ENCODE results near the gene ZMYND8. TPM values are rescaled to one million over a fixed set of nuclear protein-coding genes. Genes with fewer than 3 reads are reported as not detected.

ZMYND8 gene
- polyA plus RNA-seq, 4 donors = 9.2 to 27.1 (median 16.3) TPM

DNA sequence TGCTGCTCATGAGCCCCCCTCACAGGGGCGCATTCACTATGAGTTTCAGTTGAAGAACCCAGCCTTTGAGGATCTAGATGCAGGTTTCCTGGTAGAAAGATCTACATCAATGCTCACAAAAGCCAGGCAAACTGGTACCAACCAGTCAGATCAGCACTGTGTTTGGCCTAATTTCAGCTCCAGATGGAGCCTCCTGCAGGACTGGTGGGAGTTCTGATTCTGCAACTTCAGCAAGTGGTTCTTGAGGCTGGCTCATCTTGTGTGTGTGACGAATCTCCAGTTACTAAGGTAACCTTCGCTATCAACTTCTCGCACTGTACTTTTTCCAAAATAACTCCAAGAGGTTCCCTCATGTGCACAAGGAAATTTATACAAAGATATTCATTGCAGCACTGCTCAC lies 118.8 kb downstream of the ZMYND8 start:
- Histone ChIP-seq H3K9me3 (ENCODE audit: control insufficient read depth in 2 of 2, insufficient read depth in 1 of 2, low read depth in 1 of 2, low read length in 1 of 2) (no peaks in the 10 kb centered on the region), H3K4me3 (ENCODE audit: low read depth in 1 of 3, low read length in 3 of 3) (no peak overlapping the region), H3K4me1 (ENCODE audit: control insufficient read depth in 3 of 3, insufficient read depth in 2 of 3, low read depth in 1 of 3, low read length in 2 of 3) (peaks cover 0 to 8% (median 2%) of the 10 kb centered on the region in 3 donors), H3K36me3 (ENCODE audit: control insufficient read depth in 3 of 3, insufficient read depth in 2 of 3, low read depth in 1 of 3, low read length in 3 of 3) (peaks cover 11 to 66% (median 26%) of the 10 kb centered on the region in 3 donors), H3K27ac (ENCODE audit: low read depth in 1 of 3, low read length in 2 of 3) (no peak overlapping the region), H3K27me3 (ENCODE audit: control insufficient read depth in 3 of 3, insufficient read depth in 3 of 3, low read length in 3 of 3) (no peaks in the 10 kb centered on the region)
- no peak for FAIRE-seq
- DNase-seq = no peak
- 90 to 98% (median 95%) methylated on average over 4 of the region's 4 CpGs for WGBS, 3 donors

DNA sequence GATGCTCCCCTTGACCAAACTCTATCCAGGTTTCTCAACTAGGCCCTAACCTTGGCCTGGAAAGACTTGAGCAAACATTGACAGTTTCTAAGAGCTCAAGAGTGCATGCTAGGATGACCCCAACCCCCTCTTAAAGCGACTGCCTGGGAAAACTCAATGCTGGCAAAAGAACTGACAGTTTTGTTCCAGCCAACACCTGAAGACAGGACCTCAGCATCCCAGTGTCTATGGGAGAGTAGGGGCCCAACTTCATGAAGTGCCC lies 119.9 kb downstream of the ZMYND8 start:
- Histone ChIP-seq H3K4me1 (ENCODE audit: control insufficient read depth in 3 of 3, insufficient read depth in 2 of 3, low read depth in 1 of 3, low read length in 2 of 3) (peaks cover 0 to 2% (median 0%) of the 10 kb centered on the region in 3 donors), H3K4me3 (ENCODE audit: low read depth in 1 of 3, low read length in 3 of 3) (no peak overlapping the region), H3K27me3 (ENCODE audit: control insufficient read depth in 3 of 3, insufficient read depth in 3 of 3, low read length in 3 of 3) (no peaks in the 10 kb centered on the region), H3K9me3 (ENCODE audit: control insufficient read depth in 2 of 2, insufficient read depth in 1 of 2, low read depth in 1 of 2, low read length in 1 of 2) (no peaks in the 10 kb centered on the region), H3K27ac (ENCODE audit: low read depth in 1 of 3, low read length in 2 of 3) (no peak overlapping the region), H3K36me3 (ENCODE audit: control insufficient read depth in 3 of 3, insufficient read depth in 2 of 3, low read depth in 1 of 3, low read length in 3 of 3) (peaks cover 12 to 61% (median 27%) of the 10 kb centered on the region in 3 donors)
- no peak for FAIRE-seq
- DNase-seq = no peak
- 88 to 98% (median 95%) methylated on average over 1 of the region's 1 CpG for whole genome bisulfite sequencing, 3 donors

DNA sequence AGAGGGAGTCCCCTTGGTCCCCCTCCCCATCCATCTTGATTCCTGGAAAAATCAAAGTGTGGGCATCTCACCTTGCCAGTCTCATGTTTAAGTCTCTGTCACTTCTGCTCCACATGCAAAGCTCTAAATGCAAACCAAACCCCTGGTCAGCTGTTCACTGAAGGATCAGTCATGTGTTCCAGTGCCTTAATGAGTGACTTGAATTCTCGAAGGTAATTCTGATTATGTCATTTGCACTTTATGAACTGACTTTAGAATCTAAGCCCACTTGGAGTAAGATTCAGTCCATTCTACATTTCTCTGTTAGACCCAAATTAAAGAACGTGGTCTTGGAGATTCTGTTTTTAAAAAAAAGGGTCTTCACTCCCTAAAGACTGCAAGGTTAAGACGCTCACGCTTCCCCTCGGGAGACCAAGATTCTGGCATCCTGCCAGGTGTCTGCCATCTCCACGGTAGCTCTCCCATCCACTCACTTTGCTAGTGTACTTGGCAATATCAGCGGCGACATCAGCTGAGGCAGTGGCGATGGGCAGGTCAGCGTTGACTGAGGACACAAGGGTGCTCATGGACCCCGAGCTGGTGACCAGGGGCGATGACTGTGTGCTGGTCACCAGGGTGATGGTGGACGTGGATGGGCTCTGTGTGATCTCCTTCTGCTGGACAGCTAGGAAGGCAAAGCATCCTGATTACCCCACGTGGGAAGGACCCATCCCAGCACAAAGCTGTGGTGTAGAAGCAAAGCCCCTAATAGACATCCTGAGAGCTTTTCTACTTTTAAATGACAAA lies 120.5 kb downstream of the ZMYND8 start:
- Histone ChIP-seq H3K4me3 (ENCODE audit: low read depth in 1 of 3, low read length in 3 of 3) (no peak overlapping the region), H3K36me3 (ENCODE audit: control insufficient read depth in 3 of 3, insufficient read depth in 2 of 3, low read depth in 1 of 3, low read length in 3 of 3) (peaks cover 16 to 64% (median 29%) of the 10 kb centered on the region in 3 donors), H3K4me1 (ENCODE audit: control insufficient read depth in 3 of 3, insufficient read depth in 2 of 3, low read depth in 1 of 3, low read length in 2 of 3) (no peaks in the 10 kb centered on the region), H3K9me3 (ENCODE audit: control insufficient read depth in 2 of 2, insufficient read depth in 1 of 2, low read depth in 1 of 2, low read length in 1 of 2) (no peaks in the 10 kb centered on the region), H3K27ac (ENCODE audit: low read depth in 1 of 3, low read length in 2 of 3) (no peak overlapping the region), H3K27me3 (ENCODE audit: control insufficient read depth in 3 of 3, insufficient read depth in 3 of 3, low read length in 3 of 3) (no peaks in the 10 kb centered on the region)
- WGBS, 3 donors = 90 to 95% (median 92%) methylated on average over 14 of the region's 14 CpGs
- FAIRE-seq (no peak), DNase-seq (no peak)

DNA sequence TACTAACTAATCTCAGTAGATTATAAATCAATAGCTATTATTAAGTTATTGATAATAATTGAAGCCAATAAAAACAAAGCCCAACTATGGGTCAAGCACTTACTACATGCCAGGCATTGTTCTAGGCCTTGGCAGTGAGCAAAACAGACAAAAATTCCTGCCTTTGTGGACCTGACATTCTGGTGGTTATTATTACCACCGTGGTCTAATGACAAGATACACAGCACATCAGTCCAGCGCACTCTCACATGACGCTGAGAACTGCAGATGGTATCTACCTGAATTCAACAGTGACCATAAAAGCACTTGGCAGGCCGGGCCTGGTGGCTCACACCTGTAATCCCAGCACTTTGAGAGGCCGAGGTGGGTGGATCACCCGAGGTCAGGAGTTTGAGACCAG lies 121.4 kb downstream of the ZMYND8 start:
- H3K4me1 ChIP-seq (ENCODE audit: control insufficient read depth in 3 of 3, insufficient read depth in 2 of 3, low read depth in 1 of 3, low read length in 2 of 3) = no peaks in the 10 kb centered on the region
- FAIRE-seq (no peak), DNase-seq (no peak)
- peaks cover 18 to 63% (median 33%) of the 10 kb centered on the region in 3 donors for H3K36me3 ChIP-seq (ENCODE audit: control insufficient read depth in 3 of 3, insufficient read depth in 2 of 3, low read depth in 1 of 3, low read length in 3 of 3)
- no peak overlapping the region for H3K4me3 ChIP-seq (ENCODE audit: low read depth in 1 of 3, low read length in 3 of 3)
- WGBS, 3 donors = 97% methylated on average over 6 of the region's 6 CpGs
- no peak overlapping the region for H3K27ac ChIP-seq (ENCODE audit: low read depth in 1 of 3, low read length in 2 of 3)
- no peaks in the 10 kb centered on the region for H3K27me3 ChIP-seq (ENCODE audit: control insufficient read depth in 3 of 3, insufficient read depth in 3 of 3, low read length in 3 of 3)
- H3K9me3 ChIP-seq (ENCODE audit: control insufficient read depth in 2 of 2, insufficient read depth in 1 of 2, low read depth in 1 of 2, low read length in 1 of 2) = no peaks in the 10 kb centered on the region

DNA sequence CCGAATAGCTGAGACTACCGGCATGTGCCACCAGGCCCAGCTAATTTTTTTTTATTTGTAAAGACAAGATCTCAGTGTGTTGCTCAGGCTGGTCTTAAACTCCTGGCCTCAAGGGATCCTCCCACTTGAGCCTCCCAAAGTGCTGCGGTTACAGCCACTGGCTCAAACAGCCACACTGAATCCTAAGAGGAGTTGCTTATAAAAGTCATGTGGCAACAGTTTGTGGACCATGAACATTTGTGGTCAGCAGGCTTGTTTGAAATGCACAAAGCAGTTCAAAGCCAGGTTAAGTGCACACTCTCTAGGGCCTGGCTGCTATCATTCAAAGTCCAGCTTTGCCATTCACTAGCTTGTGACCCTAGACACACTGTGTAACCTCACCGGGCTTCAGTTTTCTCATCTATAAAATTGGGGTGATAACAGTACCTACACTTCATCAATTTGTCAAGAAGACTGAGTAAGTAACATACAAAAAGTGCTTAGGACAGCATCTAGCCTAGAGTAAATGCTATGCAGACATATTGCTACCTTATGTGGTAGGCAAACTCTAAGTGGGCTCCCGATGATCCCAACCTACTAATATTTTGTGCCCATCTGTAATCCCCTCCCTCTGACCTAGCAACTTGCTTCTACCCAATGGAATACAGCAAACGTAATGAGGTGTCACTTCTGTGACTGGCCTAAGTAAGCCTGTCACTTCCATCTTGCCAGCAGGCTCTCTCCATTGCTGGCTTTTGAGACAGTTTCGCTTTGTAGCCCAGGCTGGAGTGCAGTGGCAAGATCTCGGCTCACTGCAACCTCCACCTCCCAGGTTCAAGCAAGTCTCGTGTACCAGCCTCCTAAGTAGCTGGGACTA lies 122.9 kb downstream of the ZMYND8 start:
- FAIRE-seq (no peak), DNase-seq (peak in 1 of 2 donors; percentile 16)
- H3K27ac ChIP-seq (ENCODE audit: low read depth in 1 of 3, low read length in 2 of 3) = no peak overlapping the region
- H3K36me3 ChIP-seq (ENCODE audit: control insufficient read depth in 3 of 3, insufficient read depth in 2 of 3, low read depth in 1 of 3, low read length in 3 of 3) = peaks cover 15 to 61% (median 35%) of the 10 kb centered on the region in 3 donors
- no peaks in the 10 kb centered on the region for H3K27me3 ChIP-seq (ENCODE audit: control insufficient read depth in 3 of 3, insufficient read depth in 3 of 3, low read length in 3 of 3)
- no peaks in the 10 kb centered on the region for H3K9me3 ChIP-seq (ENCODE audit: control insufficient read depth in 2 of 2, insufficient read depth in 1 of 2, low read depth in 1 of 2, low read length in 1 of 2)
- WGBS, 3 donors = 94 to 96% (median 95%) methylated on average over 9 of the region's 9 CpGs
- H3K4me3 ChIP-seq (ENCODE audit: low read depth in 1 of 3, low read length in 3 of 3) = no peak overlapping the region
- H3K4me1 ChIP-seq (ENCODE audit: control insufficient read depth in 3 of 3, insufficient read depth in 2 of 3, low read depth in 1 of 3, low read length in 2 of 3) = no peaks in the 10 kb centered on the region

DNA sequence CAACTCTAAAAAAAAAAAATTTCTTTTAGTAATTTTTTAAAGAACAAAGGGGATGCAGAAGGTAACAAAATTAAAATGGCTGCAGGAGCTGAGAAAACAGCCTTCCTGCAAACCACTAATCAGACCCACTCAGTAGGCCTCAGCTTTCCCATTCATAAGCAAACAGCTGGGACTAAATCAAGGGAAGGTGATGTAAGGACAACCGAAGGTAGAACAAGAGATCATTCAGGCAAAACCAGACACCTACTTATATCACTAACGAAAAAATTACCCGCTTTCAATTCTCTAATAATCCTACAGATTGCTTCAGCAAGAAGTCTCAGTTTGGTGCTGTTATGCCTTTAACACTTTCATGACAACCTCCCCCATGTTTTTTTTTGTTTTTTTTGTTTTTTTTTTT lies 124.0 kb downstream of the ZMYND8 start:
- Histone ChIP-seq H3K36me3 (ENCODE audit: control insufficient read depth in 3 of 3, insufficient read depth in 2 of 3, low read depth in 1 of 3, low read length in 3 of 3) (peaks cover 11 to 57% (median 35%) of the 10 kb centered on the region in 3 donors), H3K27me3 (ENCODE audit: control insufficient read depth in 3 of 3, insufficient read depth in 3 of 3, low read length in 3 of 3) (no peaks in the 10 kb centered on the region), H3K27ac (ENCODE audit: low read depth in 1 of 3, low read length in 2 of 3) (no peak overlapping the region), H3K9me3 (ENCODE audit: control insufficient read depth in 2 of 2, insufficient read depth in 1 of 2, low read depth in 1 of 2, low read length in 1 of 2) (no peaks in the 10 kb centered on the region), H3K4me1 (ENCODE audit: control insufficient read depth in 3 of 3, insufficient read depth in 2 of 3, low read depth in 1 of 3, low read length in 2 of 3) (no peaks in the 10 kb centered on the region), H3K4me3 (ENCODE audit: low read depth in 1 of 3, low read length in 3 of 3) (no peak overlapping the region)
- FAIRE-seq (no peak), DNase-seq (no peak)
- 90 to 98% (median 93%) methylated on average over 3 of the region's 3 CpGs for WGBS, 3 donors

DNA sequence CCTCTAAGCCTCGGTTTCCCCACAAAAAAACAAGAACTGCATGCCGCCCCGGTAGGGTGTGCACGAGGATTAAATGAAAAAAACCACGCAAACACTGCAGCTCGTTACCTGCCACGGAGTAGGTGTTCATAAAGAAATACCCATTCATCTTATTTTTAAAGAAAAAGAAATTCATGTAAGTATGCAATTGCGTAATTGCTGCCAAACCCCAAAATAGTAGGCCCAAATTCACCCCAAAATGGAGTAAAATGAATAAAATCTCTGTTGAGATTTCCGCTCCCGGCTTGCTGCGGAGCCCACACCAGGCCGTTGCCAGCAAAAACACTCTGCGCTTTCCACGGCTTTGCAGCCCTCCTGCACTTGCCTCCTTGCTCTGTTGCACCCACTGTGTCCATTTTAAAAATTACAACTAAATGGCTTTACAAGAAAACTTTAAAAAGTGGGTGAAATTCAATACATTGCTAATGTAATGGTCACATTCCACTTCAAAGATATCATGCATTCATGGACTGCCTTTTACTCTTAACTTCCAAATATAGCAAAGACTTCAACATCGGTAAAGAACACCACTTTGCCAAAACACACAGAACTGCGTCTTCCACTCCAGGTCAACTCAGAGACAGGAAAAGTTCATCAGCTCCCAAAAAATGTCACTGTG lies 125.0 kb downstream of the ZMYND8 start:
- FAIRE-seq (no peak), DNase-seq (no peak)
- Histone ChIP-seq H3K36me3 (ENCODE audit: control insufficient read depth in 3 of 3, insufficient read depth in 2 of 3, low read depth in 1 of 3, low read length in 3 of 3) (peaks cover 15 to 57% (median 37%) of the 10 kb centered on the region in 3 donors), H3K27me3 (ENCODE audit: control insufficient read depth in 3 of 3, insufficient read depth in 3 of 3, low read length in 3 of 3) (no peaks in the 10 kb centered on the region), H3K4me3 (ENCODE audit: low read depth in 1 of 3, low read length in 3 of 3) (no peak overlapping the region), H3K9me3 (ENCODE audit: control insufficient read depth in 2 of 2, insufficient read depth in 1 of 2, low read depth in 1 of 2, low read length in 1 of 2) (no peaks in the 10 kb centered on the region), H3K27ac (ENCODE audit: low read depth in 1 of 3, low read length in 2 of 3) (no peak overlapping the region), H3K4me1 (ENCODE audit: control insufficient read depth in 3 of 3, insufficient read depth in 2 of 3, low read depth in 1 of 3, low read length in 2 of 3) (no peaks in the 10 kb centered on the region)
- 95 to 97% (median 95%) methylated on average over 16 of the region's 16 CpGs for WGBS, 3 donors

DNA sequence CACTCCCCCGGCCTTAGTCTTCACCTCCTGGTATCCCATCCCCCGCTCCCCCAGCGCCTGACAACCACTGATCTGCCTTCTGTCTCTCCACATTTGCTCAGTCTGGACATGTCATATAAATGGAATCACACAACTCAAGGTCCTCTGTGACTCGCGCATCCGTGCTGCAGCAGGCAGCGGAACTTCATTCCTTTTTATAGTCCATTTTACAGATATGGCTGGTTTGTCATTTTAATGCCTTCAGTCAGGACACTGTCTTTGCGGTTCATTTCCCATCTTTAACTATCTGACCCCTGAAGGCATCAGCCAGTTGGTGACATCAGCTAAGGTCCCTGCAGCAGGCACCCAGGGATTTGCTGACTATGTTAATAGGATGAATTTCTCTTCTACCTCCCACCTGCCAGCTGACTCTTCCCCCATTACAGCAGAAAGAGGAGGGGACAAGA lies 125.7 kb downstream of the ZMYND8 start:
- no peaks in the 10 kb centered on the region for H3K9me3 ChIP-seq (ENCODE audit: control insufficient read depth in 2 of 2, insufficient read depth in 1 of 2, low read depth in 1 of 2, low read length in 1 of 2)
- no peaks in the 10 kb centered on the region for H3K4me1 ChIP-seq (ENCODE audit: control insufficient read depth in 3 of 3, insufficient read depth in 2 of 3, low read depth in 1 of 3, low read length in 2 of 3)
- no peak overlapping the region for H3K27ac ChIP-seq (ENCODE audit: low read depth in 1 of 3, low read length in 2 of 3)
- H3K27me3 ChIP-seq (ENCODE audit: control insufficient read depth in 3 of 3, insufficient read depth in 3 of 3, low read length in 3 of 3) = no peaks in the 10 kb centered on the region
- WGBS, 3 donors = 96 to 98% (median 97%) methylated on average over 8 of the region's 8 CpGs
- DNase-seq = no peak
- peaks cover 21 to 57% (median 35%) of the 10 kb centered on the region in 3 donors for H3K36me3 ChIP-seq (ENCODE audit: control insufficient read depth in 3 of 3, insufficient read depth in 2 of 3, low read depth in 1 of 3, low read length in 3 of 3)
- no peak overlapping the region for H3K4me3 ChIP-seq (ENCODE audit: low read depth in 1 of 3, low read length in 3 of 3)
- FAIRE-seq = no peak
